Prostate gland (tissue), 2 donors: Measurements from ENCODE around the gene ZNF19. TPM values are rescaled to one million over a fixed set of nuclear protein-coding genes. Genes with fewer than 3 reads are reported as not detected.
A peak's percentile ranks its signal among the peaks of the same experiment; 100 is the strongest.

Experiments used
- DNase-seq: peaks from one replicate; pipeline ENCODE4 v3.0.0-alpha.2; 2019; ENCODE audit warnings: low spot score
- H3K27ac ChIP-seq, 2 donors: fragments of 200-600 bp; sonication (generic); 2 replicates each; pipeline ENCODE4 v1.5.1; 2017 to 2019
- H3K27me3 ChIP-seq: fragments of 200-600 bp; sonication (generic); replicated peaks from 2 replicates; pipeline ENCODE4 v1.5.1; 2019; ENCODE audit not compliant: insufficient read depth
- H3K36me3 ChIP-seq, 2 donors: fragments of 200-600 bp; sonication (generic); 1 replicate in 1 of 2; 2 replicates in 1 of 2; pipeline versions ENCODE4 v1.5.1 to v1.8.1; 2017 to 2019
- H3K4me1 ChIP-seq: fragments of 200-600 bp; sonication (generic); replicated peaks from 2 replicates; pipeline ENCODE4 v1.5.1; 2019
- H3K4me3 ChIP-seq, 2 donors: fragments of 200-600 bp; sonication (generic); 2 replicates each; pipeline ENCODE4 v1.5.1; 2017 to 2019
- H3K9me3 ChIP-seq: fragments of 200-600 bp; sonication (generic); 2 replicates; pipeline ENCODE4 v1.5.1; 2017
- POLR2A ChIP-seq: fragments of 450-650 bp; IDR thresholded peaks from one replicate; pipeline ENCODE4 v1.6.1; 2016; ENCODE audit warnings: antibody characterized with exemption, mild to moderate bottlenecking
- POLR2AphosphoS5 ChIP-seq: sonication (generic); formaldehyde crosslinking; IDR thresholded peaks from one replicate; pipeline ENCODE4 v1.6.1; 2017; ENCODE audit warnings: antibody characterized with exemption
- WGBS: methylation state at CpG from one replicate; pipeline ENCODE4 v1.1.5; 2018; 5-methylcytosine and 5-hydroxymethylcytosine counted together
- intact Hi-C: fragments of 100-400 bp; cut with DNase I; formaldehyde crosslinking; loops from one replicate; pipeline ENCODE4 v1.14.2; 2022
- total RNA-seq, 2 donors: library from RNA; depleted of rRNA; stranded (reverse); fragments of >200 nt; gene quantifications; one replicate each; pipeline ENCODE4 v1.1.0, GENCODE V29; 2016
- TF ChIP-seq, protein P1 (sequence below), 4 experiments: fragments of 200-600 bp in 2 of 4; fragments of 450-650 bp in 2 of 4; sonication (generic) in 2 of 4; IDR thresholded peaks; 1 replicate in 3 of 4; 2 replicates in 1 of 4; pipeline ENCODE4 v1.5.1; 2016 to 2019; ENCODE audit warnings: antibody characterized with exemption in 4 of 4, mild to moderate bottlenecking in 2 of 4, moderate library complexity in 2 of 4

The ZNF19 gene
- total RNA-seq, 2 donors from 2014 or later: 5.3 to 11.5 TPM

DNA sequence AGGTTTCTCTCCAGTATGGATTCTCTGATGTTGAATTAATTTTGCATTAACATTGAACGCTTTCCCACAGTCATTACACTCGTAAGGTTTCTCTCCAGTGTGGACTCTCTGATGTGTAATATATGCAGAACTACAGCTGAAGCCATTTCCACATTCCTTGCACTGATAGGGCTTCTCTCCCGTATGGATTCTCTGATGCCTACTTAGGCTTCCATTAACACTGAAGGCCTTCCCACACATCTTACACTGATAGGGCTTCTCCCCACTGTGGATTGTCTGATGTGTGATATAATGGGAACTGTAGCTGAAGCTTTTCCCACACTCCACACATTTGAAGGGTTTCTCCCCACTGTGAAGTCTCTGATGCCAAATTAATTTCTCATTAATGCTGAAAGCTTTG, 40.1 kb downstream of the ZNF19 start:
- H3K4me3 ChIP-seq: no peak overlapping the region
- intact Hi-C loops: no loop called here
- no peaks in the 10 kb centered on the region for H3K4me1 ChIP-seq
- peaks cover 13% of the 10 kb centered on the region for H3K9me3 ChIP-seq
- H3K27me3 ChIP-seq: no peaks in the 10 kb centered on the region
- DNase-seq: no peak
- no peak overlapping the region for H3K27ac ChIP-seq
- 98% methylated on average over 3 of the region's 3 CpGs for WGBS
- H3K36me3 ChIP-seq: peaks cover 4 to 9% of the 10 kb centered on the region in 2 donors
- no peak for TF ChIP-seq POLR2A
- no peak for TF ChIP-seq POLR2AphosphoS5
- TF ChIP-seq, protein P1, sequence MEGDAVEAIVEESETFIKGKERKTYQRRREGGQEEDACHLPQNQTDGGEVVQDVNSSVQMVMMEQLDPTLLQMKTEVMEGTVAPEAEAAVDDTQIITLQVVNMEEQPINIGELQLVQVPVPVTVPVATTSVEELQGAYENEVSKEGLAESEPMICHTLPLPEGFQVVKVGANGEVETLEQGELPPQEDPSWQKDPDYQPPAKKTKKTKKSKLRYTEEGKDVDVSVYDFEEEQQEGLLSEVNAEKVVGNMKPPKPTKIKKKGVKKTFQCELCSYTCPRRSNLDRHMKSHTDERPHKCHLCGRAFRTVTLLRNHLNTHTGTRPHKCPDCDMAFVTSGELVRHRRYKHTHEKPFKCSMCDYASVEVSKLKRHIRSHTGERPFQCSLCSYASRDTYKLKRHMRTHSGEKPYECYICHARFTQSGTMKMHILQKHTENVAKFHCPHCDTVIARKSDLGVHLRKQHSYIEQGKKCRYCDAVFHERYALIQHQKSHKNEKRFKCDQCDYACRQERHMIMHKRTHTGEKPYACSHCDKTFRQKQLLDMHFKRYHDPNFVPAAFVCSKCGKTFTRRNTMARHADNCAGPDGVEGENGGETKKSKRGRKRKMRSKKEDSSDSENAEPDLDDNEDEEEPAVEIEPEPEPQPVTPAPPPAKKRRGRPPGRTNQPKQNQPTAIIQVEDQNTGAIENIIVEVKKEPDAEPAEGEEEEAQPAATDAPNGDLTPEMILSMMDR (IDR thresholded peaks at IDR 0.05): no peak

- Histone ChIP-seq H3K4me3 (no peak overlapping the region), H3K9me3 (peaks cover 13% of the 10 kb centered on the region), H3K36me3 (peaks cover 4 to 9% of the 10 kb centered on the region in 2 donors), H3K4me1 (no peaks in the 10 kb centered on the region), H3K27me3 (no peaks in the 10 kb centered on the region), H3K27ac (no peak overlapping the region)
- TF ChIP-seq POLR2AphosphoS5 (no peak), POLR2A (no peak)
- TF ChIP-seq, protein P1 (IDR thresholded peaks at IDR 0.05): no peak
- intact Hi-C loops: no loop called here
- over 99% methylated on average over 7 of the region's 7 CpGs for WGBS
- DNase-seq: no peak
These were observed 40.8 kb downstream of the ZNF19 start for GRCh38 chr16:71448274-71448866.

- no peaks in the 10 kb centered on the region for H3K27me3 ChIP-seq
- no peak overlapping the region for H3K27ac ChIP-seq
- no peaks in the 10 kb centered on the region for H3K4me1 ChIP-seq
- no peak overlapping the region for H3K4me3 ChIP-seq
- DNase-seq: no peak
- TF ChIP-seq POLR2A (no peak), POLR2AphosphoS5 (no peak)
- TF ChIP-seq, protein P1 (IDR thresholded peaks at IDR 0.05): no peak
- 97% methylated on average over 6 of the region's 6 CpGs for WGBS
- H3K36me3 ChIP-seq: no peaks in the 10 kb centered on the region
- intact Hi-C loops: no loop called here
- H3K9me3 ChIP-seq: peaks cover 7% of the 10 kb centered on the region
These were observed 45.4 kb downstream of the ZNF19 start for GRCh38 chr16:71443714-71444113.

GRCh38 chr16:71442051-71442440, 47.1 kb downstream of the ZNF19 start, which contains the start of gene TLE7:
TSS of gene TLE7 (minus strand) at chr16:71442054. CDS start at chr16:71433324, 8,730 bp downstream.
- Histone ChIP-seq H3K36me3 (no peaks in the 10 kb centered on the region), H3K27me3 (no peaks in the 10 kb centered on the region), H3K27ac (no peak within 1 kb of the TSS), H3K4me1 (no peaks in the 10 kb centered on the region), H3K9me3 (no peaks in the 10 kb centered on the region), H3K4me3 (no peak within 1 kb of the TSS)
- WGBS: 88% methylated on average over 13 of the region's 13 CpGs
- no peak for DNase-seq
- TF ChIP-seq POLR2A: no peak
- TF ChIP-seq, protein P1 (IDR thresholded peaks at IDR 0.05): no peak
- TF ChIP-seq POLR2AphosphoS5: no peak
- intact Hi-C loops: no loop called here

GRCh38 chr16:71441348-71442050, 47.6 kb downstream of the ZNF19 start:
- no peak for TF ChIP-seq POLR2AphosphoS5
- no peak for TF ChIP-seq POLR2A
- TF ChIP-seq, protein P1 (IDR thresholded peaks at IDR 0.05): peak in 1 of 4 experiments; percentile 28
- intact Hi-C loops: no loop called here
- Histone ChIP-seq H3K27ac (no peak overlapping the region), H3K36me3 (no peaks in the 10 kb centered on the region), H3K4me1 (no peaks in the 10 kb centered on the region), H3K27me3 (no peaks in the 10 kb centered on the region), H3K4me3 (no peak overlapping the region), H3K9me3 (no peaks in the 10 kb centered on the region)
- 43% methylated on average over 50 of the region's 71 CpGs for WGBS
- DNase-seq: no peak
